HEK293T (cell line): ENCODE results near the gene GMCL2.
A peak's percentile ranks its signal among the peaks of the same experiment; 100 is the strongest.
"Not testable (repeated sequence)": the region's sequence is repeated elsewhere in the genome, so short reads cannot be mapped to it uniquely, and the experiment has no call there.

ENCODE experiments used
- CTCF ChIA-PET: fragments of 350-600 bp; formaldehyde crosslinking; extraction: SDS; loops from one replicate; lab custom pipeline; 2021; ENCODE audit warnings: antibody characterized with exemption, inconsistent platforms; lab: Yijun Ruan, JAX
- POLR2A ChIA-PET: fragments of 350-600 bp; formaldehyde crosslinking; extraction: SDS; loops from one replicate; lab custom pipeline; 2020; ENCODE audit warnings: antibody characterized with exemption, inconsistent platforms; lab: Yijun Ruan, JAX
- DNase-seq: peaks from one replicate; pipeline ENCODE4 v3.0.0; 2012; ENCODE audit warnings: mixed read lengths; ENCODE audit errors: extremely low spot score
- ARNT ChIP-seq: fragments of 450-650 bp; IDR thresholded peaks from 2 replicates; pipeline ENCODE4 v1.6.1; 2017; ENCODE audit warnings: mild to moderate bottlenecking
- BHLHE40 ChIP-seq: fragments of 450-650 bp; IDR thresholded peaks from 2 replicates; pipeline ENCODE4 v1.6.1; 2016; ENCODE audit warnings: mild to moderate bottlenecking, moderate library complexity, borderline replicate concordance
- CTBP1 ChIP-seq: fragments of 450-650 bp; IDR thresholded peaks from 2 replicates; pipeline ENCODE4 v1.6.1; 2016; ENCODE audit warnings: borderline replicate concordance
- ELF4 ChIP-seq: fragments of 450-650 bp; IDR thresholded peaks from 2 replicates; pipeline ENCODE4 v1.6.1; 2017; ENCODE audit warnings: antibody characterized with exemption
- FOXA1 ChIP-seq: fragments of 450-650 bp; IDR thresholded peaks from 2 replicates; pipeline ENCODE4 v1.6.1; 2016; ENCODE audit warnings: mild to moderate bottlenecking
- FOXK2 ChIP-seq: fragments of 450-650 bp; IDR thresholded peaks from 2 replicates; pipeline ENCODE4 v1.6.1; 2016; ENCODE audit warnings: mild to moderate bottlenecking
- FOXM1 ChIP-seq: fragments of 450-650 bp; IDR thresholded peaks from 2 replicates; pipeline ENCODE4 v1.6.1; 2017; ENCODE audit warnings: mild to moderate bottlenecking, borderline replicate concordance
- HDGF ChIP-seq: fragments of 450-650 bp; IDR thresholded peaks from 2 replicates; pipeline ENCODE4 v1.6.1; 2017; ENCODE audit warnings: antibody characterized with exemption, borderline replicate concordance
- L3MBTL2 ChIP-seq: fragments of 450-650 bp; conservative IDR thresholded peaks from 2 replicates; pipeline ENCODE4 v1.6.1; 2016; ENCODE audit warnings: mild to moderate bottlenecking
- LEF1 ChIP-seq: fragments of 450-650 bp; IDR thresholded peaks from 2 replicates; pipeline ENCODE4 v1.6.1; 2017; ENCODE audit warnings: mild to moderate bottlenecking, borderline replicate concordance
- NFRKB ChIP-seq: fragments of 450-650 bp; IDR thresholded peaks from 2 replicates; pipeline ENCODE4 v1.6.1; 2016; ENCODE audit warnings: mild to moderate bottlenecking, moderate library complexity
- PKNOX1 ChIP-seq: fragments of 450-650 bp; IDR thresholded peaks from 2 replicates; pipeline ENCODE4 v1.6.1; 2016
- SP1 ChIP-seq: fragments of 450-650 bp; IDR thresholded peaks from 2 replicates; pipeline ENCODE4 v1.6.1; 2017
- SUZ12 ChIP-seq: fragments of 450-650 bp; IDR thresholded peaks from 2 replicates; pipeline ENCODE4 v1.6.1; 2016; ENCODE audit warnings: mild to moderate bottlenecking
- TARDBP ChIP-seq: fragments of 450-650 bp; IDR thresholded peaks from 2 replicates; pipeline ENCODE4 v1.6.1; 2016
- ZNF384 ChIP-seq: fragments of 450-650 bp; IDR thresholded peaks from 2 replicates; pipeline ENCODE4 v1.6.1; 2016

The GMCL2 gene

GRCh38 chr5:178232920-178233429 lies 45.8 kb upstream of the GMCL2 start:
- POLR2A ChIA-PET, result interaction anchor here (0.5 to 2.9 kb wide), 17 partner anchors 8 to 1318 kb away, joined by 3 to 17 read pairs (median 4); partner anchors contain the start of genes COL23A1, HNRNPAB and RUFY1
- no peak for DNase-seq
- TF ChIP-seq L3MBTL2 (no peak), PKNOX1 (no peak), CTBP1 (no peak), HDGF (no peak), TARDBP (no peak), FOXK2 (no peak), FOXA1 (no peak)
- CTCF ChIA-PET, result interaction anchor here (1.2 kb wide), 1 partner anchor 19 kb away, joined by 3 read pairs; no protein-coding TSS in a partner anchor

- DNase-seq, result peak; percentile 86
- ChIA-PET CTCF (interaction anchor here (1.1 to 1.2 kb wide), 2 partner anchors 19 to 358 kb away, joined by 3 read pairs; partner anchors contain the start of gene COL23A1), POLR2A (interaction anchor here (0.5 to 2.9 kb wide), 19 partner anchors 9 to 1318 kb away, joined by 3 to 17 read pairs (median 4); partner anchors contain the start of genes COL23A1, HNRNPAB and RUFY1)
- TF ChIP-seq ELF4, result no peak; the same call in 1 of the 2 replicates
- no peak for TF ChIP-seq ARNT
- no peak for TF ChIP-seq ZNF384
- no peak for TF ChIP-seq CTBP1
- no peak for TF ChIP-seq SUZ12
- TF ChIP-seq FOXK2, result no peak
- TF ChIP-seq HDGF, result no peak
- TF ChIP-seq PKNOX1, result no peak
- TF ChIP-seq FOXM1, result no peak
- TF ChIP-seq NFRKB, result no peak
- TF ChIP-seq TARDBP, result no peak
- no peak for TF ChIP-seq BHLHE40
- TF ChIP-seq FOXA1, result no peak
- TF ChIP-seq SP1, result no peak
- TF ChIP-seq L3MBTL2, result no peak; the same call in 1 of the 2 replicates
- TF ChIP-seq LEF1, result no peak
These were observed 45.2 kb upstream of the GMCL2 start, which contains the start of gene PHYKPL for GRCh38 chr5:178232124-178232919. Gene PHYKPL (minus strand): TSS chr5:178232802. CDS start chr5:178232550, 252 bp downstream.

- DNase-seq, result no peak
- CTCF ChIA-PET, result interaction anchor here (1.1 to 1.2 kb wide), 2 partner anchors 20 to 358 kb away, joined by 3 read pairs; partner anchors contain the start of gene COL23A1
- TF ChIP-seq FOXK2 (no peak), L3MBTL2 (peak; percentile 65)
- POLR2A ChIA-PET, result interaction anchor here (1.0 to 2.9 kb wide), 12 partner anchors 10 to 1319 kb away, joined by 3 to 17 read pairs (median 4); partner anchors contain the start of genes HNRNPAB and RUFY1
These were observed 44.5 kb upstream of the GMCL2 start for GRCh38 chr5:178231539-178232123.

- ChIA-PET POLR2A (interaction anchor here (1.1 to 2.9 kb wide), 6 partner anchors 10 to 29 kb away, joined by 4 to 17 read pairs (median 10); partner anchors contain the start of gene HNRNPAB), CTCF (interaction anchor here (1.1 kb wide), 1 partner anchor 359 kb away, joined by 3 read pairs; the partner anchor contains the start of gene COL23A1)
- no peak for DNase-seq
- TF ChIP-seq ZNF384 (peak; percentile 76), SUZ12 (no peak)
These were observed 43.8 kb upstream of the GMCL2 start for GRCh38 chr5:178230879-178231538.

GRCh38 chr5:178229861-178230260 lies 42.7 kb upstream of the GMCL2 start:
- ChIA-PET CTCF (no interaction called here), POLR2A (interaction anchor here (1.5 kb wide), 1 partner anchor 28 kb away, joined by 5 read pairs; no protein-coding TSS in a partner anchor)
- no peak for DNase-seq
- no peak for TF ChIP-seq BHLHE40

- POLR2A ChIA-PET, result not testable (repeated sequence)
These were observed 41.9 kb upstream of the GMCL2 start for GRCh38 chr5:178229111-178229510.

GRCh38 chr5:178228609-178229008 lies 41.4 kb upstream of the GMCL2 start:
- TF ChIP-seq FOXM1 (no peak), NFRKB (no peak), PKNOX1 (no peak), BHLHE40 (no peak), FOXK2 (no peak)
- ChIA-PET CTCF (interaction anchor here (0.5 kb wide), 1 partner anchor 32 kb away, joined by 3 read pairs; no protein-coding TSS in a partner anchor), POLR2A (no interaction called here)
- no peak for DNase-seq

More at GRCh38 chr5:178229111-178229510, 41.9 kb upstream of the GMCL2 start:
- DNase-seq, CTCF ChIA-PET: not testable (repeated sequence)
